ENCODE data around the gene ADAMTSL2.

The ADAMTSL2 gene

GRCh38 chr9:133515615-133516255, 18.8 kb upstream of the ADAMTSL2 start:
- DNase-seq = no peak
- in situ Hi-C loops (cut with MboI; ENCODE audit: low pct_unique_long_range_greater_than_20kb, low sequenced_read_pairs) = no loop called here

GRCh38 chr9:133516256-133516960, 18.1 kb upstream of the ADAMTSL2 start:
- in situ Hi-C loops (cut with MboI; ENCODE audit: low pct_unique_long_range_greater_than_20kb, low sequenced_read_pairs) = no loop called here
- DNase-seq = no peak

- in situ Hi-C loops (cut with MboI; ENCODE audit: low pct_unique_long_range_greater_than_20kb, low sequenced_read_pairs) = no loop called here
- no peak for DNase-seq
These were observed 17.5 kb upstream of the ADAMTSL2 start for GRCh38 chr9:133516961-133517350.

GRCh38 chr9:133517711-133518110, 16.8 kb upstream of the ADAMTSL2 start:
- no peak for DNase-seq
- in situ Hi-C loops (cut with MboI; ENCODE audit: low pct_unique_long_range_greater_than_20kb, low sequenced_read_pairs) = no loop called here

- no peak for DNase-seq
- in situ Hi-C loops (cut with MboI; ENCODE audit: low pct_unique_long_range_greater_than_20kb, low sequenced_read_pairs) = no loop called here
These were observed 16.3 kb upstream of the ADAMTSL2 start for GRCh38 chr9:133518200-133518599.

GRCh38 chr9:133518706-133519449, 15.6 kb upstream of the ADAMTSL2 start:
- in situ Hi-C loops (cut with MboI; ENCODE audit: low pct_unique_long_range_greater_than_20kb, low sequenced_read_pairs) = no loop called here
- DNase-seq = no peak

- in situ Hi-C loops (cut with MboI; ENCODE audit: low pct_unique_long_range_greater_than_20kb, low sequenced_read_pairs) = no loop called here
- no peak for DNase-seq
These were observed 14.8 kb upstream of the ADAMTSL2 start for GRCh38 chr9:133519693-133520092.

- in situ Hi-C loops (cut with MboI; ENCODE audit: low pct_unique_long_range_greater_than_20kb, low sequenced_read_pairs) = no loop called here
- DNase-seq = no peak
These were observed 14.2 kb upstream of the ADAMTSL2 start for GRCh38 chr9:133520121-133520835.

GRCh38 chr9:133521122-133522072, 13.1 kb upstream of the ADAMTSL2 start:
- in situ Hi-C loops (cut with MboI; ENCODE audit: low pct_unique_long_range_greater_than_20kb, low sequenced_read_pairs) = no loop called here
- DNase-seq = no peak

GRCh38 chr9:133522073-133522910, 12.2 kb upstream of the ADAMTSL2 start:
- in situ Hi-C loops (cut with MboI; ENCODE audit: low pct_unique_long_range_greater_than_20kb, low sequenced_read_pairs) = no loop called here
- no peak for DNase-seq

GRCh38 chr9:133523106-133523505, 11.4 kb upstream of the ADAMTSL2 start:
- DNase-seq = no peak
- in situ Hi-C loops (cut with MboI; ENCODE audit: low pct_unique_long_range_greater_than_20kb, low sequenced_read_pairs) = no loop called here

GRCh38 chr9:133524146-133524545, 10.4 kb upstream of the ADAMTSL2 start:
- no peak for DNase-seq
- in situ Hi-C loops (cut with MboI; ENCODE audit: low pct_unique_long_range_greater_than_20kb, low sequenced_read_pairs) = no loop called here

GRCh38 chr9:133524679-133525228, 9.8 kb upstream of the ADAMTSL2 start, which contains the start of gene MYMK:
Gene MYMK, minus strand, starts transcription at chr9:133524959. Its CDS starts 115 bp downstream, at chr9:133524844.
- in situ Hi-C loops (cut with MboI; ENCODE audit: low pct_unique_long_range_greater_than_20kb, low sequenced_read_pairs) = loop anchor here (25.0 kb wide), 1 partner anchor 463 kb away; the partner anchor contains the start of gene VAV2
- no peak for DNase-seq

GRCh38 chr9:133525677-133526076, 8.8 kb upstream of the ADAMTSL2 start:
- in situ Hi-C loops (cut with MboI; ENCODE audit: low pct_unique_long_range_greater_than_20kb, low sequenced_read_pairs) = loop anchor here (25.0 kb wide), 1 partner anchor 462 kb away; the partner anchor contains the start of gene VAV2
- DNase-seq = no peak

- in situ Hi-C loops (cut with MboI; ENCODE audit: low pct_unique_long_range_greater_than_20kb, low sequenced_read_pairs) = loop anchor here (25.0 kb wide), 1 partner anchor 460 kb away; the partner anchor contains the start of gene VAV2
- no peak for DNase-seq
These were observed 7.7 kb upstream of the ADAMTSL2 start for GRCh38 chr9:133526721-133527321.

- in situ Hi-C loops (cut with MboI; ENCODE audit: low pct_unique_long_range_greater_than_20kb, low sequenced_read_pairs) = loop anchor here (25.0 kb wide), 1 partner anchor 460 kb away; the partner anchor contains the start of gene VAV2
- no peak for DNase-seq
These were observed 7.0 kb upstream of the ADAMTSL2 start for GRCh38 chr9:133527444-133527920.

Data from KBM-7 (cell line).